ENCODE data around the gene TNFAIP6.
"Not testable (repeated sequence)": the region's sequence is repeated elsewhere in the genome, so short reads cannot be mapped to it uniquely, and the experiment has no call there.

Gene TNFAIP6

GRCh38 chr2:151361674-151362370, 4.4 kb downstream of the TNFAIP6 start:
- DNase-seq = no peak

- no peak for DNase-seq
Observed at GRCh38 chr2:151363709-151364108, 6.3 kb downstream of the TNFAIP6 start.

GRCh38 chr2:151367571-151367970, 10.2 kb downstream of the TNFAIP6 start:
- no peak for DNase-seq

- DNase-seq = no peak
Observed at GRCh38 chr2:151374436-151374835, 17.0 kb downstream of the TNFAIP6 start.

GRCh38 chr2:151379169-151379568, 21.8 kb downstream of the TNFAIP6 start:
- no peak for DNase-seq

- no peak for DNase-seq
Observed at GRCh38 chr2:151380580-151381235, 23.3 kb downstream of the TNFAIP6 start.

GRCh38 chr2:151381266-151381665, 23.9 kb downstream of the TNFAIP6 start:
- no peak for DNase-seq

- no peak for DNase-seq
Observed at GRCh38 chr2:151388011-151388410, 30.6 kb downstream of the TNFAIP6 start.

- no peak for DNase-seq
Observed at GRCh38 chr2:151391436-151391835, 34.0 kb downstream of the TNFAIP6 start.

- DNase-seq = no peak
Observed at GRCh38 chr2:151394509-151394908, 37.1 kb downstream of the TNFAIP6 start.

- no peak for DNase-seq
Observed at GRCh38 chr2:151395509-151396374, 38.4 kb downstream of the TNFAIP6 start.

GRCh38 chr2:151399981-151400380, 42.6 kb downstream of the TNFAIP6 start:
- no peak for DNase-seq

- no peak for DNase-seq
Observed at GRCh38 chr2:151401149-151401548, 43.8 kb downstream of the TNFAIP6 start.

- DNase-seq = no peak
Observed at GRCh38 chr2:151403914-151404313, 46.5 kb downstream of the TNFAIP6 start.

GRCh38 chr2:151405376-151405775, 48.0 kb downstream of the TNFAIP6 start:
- no peak for DNase-seq

GRCh38 chr2:151407281-151407680, 49.9 kb downstream of the TNFAIP6 start:
- DNase-seq = no peak

GRCh38 chr2:151408788-151409600, 51.6 kb downstream of the TNFAIP6 start:
- DNase-seq = no peak

GRCh38 chr2:151409601-151410484, 52.5 kb downstream of the TNFAIP6 start, which contains the start of gene RIF1:
RIF1 (plus strand) TSS chr2:151409902; CDS start chr2:151410424, 522 bp downstream.
- peak; percentile 89 for DNase-seq

- DNase-seq = no peak
Observed at GRCh38 chr2:151410485-151410834, 53.1 kb downstream of the TNFAIP6 start.

- DNase-seq = no peak
Observed at GRCh38 chr2:151417650-151418049, 60.3 kb downstream of the TNFAIP6 start.

GRCh38 chr2:151421681-151422080, 64.3 kb downstream of the TNFAIP6 start:
- DNase-seq = not testable (repeated sequence)
